ENCODE data around the gene ZNF76.

Gene ZNF76

GRCh38 chr6:35259194-35259947, at the start of gene ZNF76:
Gene ZNF76 (plus strand): TSS chr6:35259735. CDS start chr6:35281152, 21,417 bp downstream.
- peak; percentile 99 for DNase-seq (ENCODE audit: low spot score)

- DNase-seq (ENCODE audit: low spot score): peak; percentile 55
These were observed 46.2 kb upstream of the ZNF76 start for GRCh38 chr6:35213298-35213791.

- DNase-seq (ENCODE audit: low spot score): peak; percentile 87
These were observed 45.4 kb upstream of the ZNF76 start, which contains the start of gene SCUBE3 for GRCh38 chr6:35213824-35214756. Gene SCUBE3 (plus strand): TSS chr6:35213956. CDS start chr6:35214419, 463 bp downstream.

- no peak for DNase-seq (ENCODE audit: low spot score)
These were observed 44.5 kb upstream of the ZNF76 start for GRCh38 chr6:35214869-35215664.

GRCh38 chr6:35215665-35216411, 43.7 kb upstream of the ZNF76 start:
- no peak for DNase-seq (ENCODE audit: low spot score)

DNA sequence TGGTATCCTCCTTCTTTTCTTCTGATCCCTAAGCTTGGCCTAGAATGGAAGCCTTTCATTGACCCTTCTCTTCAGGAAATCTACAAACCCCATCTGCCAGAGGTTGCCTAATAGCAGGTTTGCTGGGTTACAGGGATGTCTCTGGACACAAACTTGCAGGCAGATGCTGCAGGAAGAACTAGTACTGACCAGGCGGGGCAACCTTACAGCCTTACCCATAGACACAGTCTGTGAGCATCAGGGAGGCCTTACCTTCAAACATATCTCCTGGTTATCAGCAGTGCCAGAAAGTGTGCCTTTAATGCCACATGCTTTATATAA, 43.2 kb upstream of the ZNF76 start:
- DNase-seq (ENCODE audit: low spot score): no peak

- no peak for DNase-seq (ENCODE audit: low spot score)
These were observed 42.4 kb upstream of the ZNF76 start for GRCh38 chr6:35216851-35217811.

GRCh38 chr6:35218021-35218420, 41.5 kb upstream of the ZNF76 start:
- DNase-seq (ENCODE audit: low spot score): no peak

- DNase-seq (ENCODE audit: low spot score): no peak
These were observed 41.1 kb upstream of the ZNF76 start for GRCh38 chr6:35218456-35218855.

GRCh38 chr6:35219683-35220326, 39.7 kb upstream of the ZNF76 start:
- DNase-seq (ENCODE audit: low spot score): no peak

- no peak for DNase-seq (ENCODE audit: low spot score)
These were observed 38.8 kb upstream of the ZNF76 start for GRCh38 chr6:35220711-35221110.

GRCh38 chr6:35223396-35223795, 36.1 kb upstream of the ZNF76 start:
- no peak for DNase-seq (ENCODE audit: low spot score)

DNA sequence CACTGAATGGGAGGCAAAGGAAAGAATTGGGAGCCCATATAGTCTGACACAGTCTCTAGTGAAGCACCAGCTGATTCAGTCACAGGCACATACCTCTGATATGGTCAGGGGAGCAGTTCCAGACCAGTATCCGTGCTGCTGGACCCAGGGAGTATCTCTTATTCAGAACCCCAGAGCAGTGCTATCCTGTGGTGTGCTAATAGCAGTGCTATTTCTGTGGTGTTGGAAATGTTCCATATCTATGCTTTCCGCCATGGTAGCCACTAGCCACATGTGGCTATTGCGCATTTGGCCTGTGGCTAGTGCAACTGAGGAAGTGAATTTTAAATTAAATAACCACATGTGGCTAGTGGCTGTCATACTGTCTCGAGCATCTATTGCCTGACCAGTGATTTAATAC, 34.8 kb upstream of the ZNF76 start:
- no peak for DNase-seq (ENCODE audit: low spot score)

DNA sequence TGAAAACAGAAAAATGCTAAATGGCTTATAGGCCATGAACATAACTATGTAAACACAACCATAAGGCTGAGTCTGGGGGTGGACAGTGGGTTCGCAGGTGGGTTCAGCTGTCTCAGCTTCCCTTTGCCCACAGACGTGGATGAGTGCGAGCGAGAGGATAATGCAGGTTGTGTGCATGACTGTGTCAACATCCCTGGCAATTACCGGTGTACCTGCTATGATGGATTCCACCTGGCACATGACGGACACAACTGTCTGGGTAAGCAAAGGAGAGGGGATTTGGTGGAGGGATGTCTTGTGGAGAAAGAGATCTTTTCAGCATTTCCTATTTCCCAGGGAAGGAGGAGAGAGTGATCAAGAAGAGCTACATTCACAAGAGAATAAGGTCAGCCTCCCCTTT, 31.1 kb upstream of the ZNF76 start:
- DNase-seq (ENCODE audit: low spot score): no peak

DNA sequence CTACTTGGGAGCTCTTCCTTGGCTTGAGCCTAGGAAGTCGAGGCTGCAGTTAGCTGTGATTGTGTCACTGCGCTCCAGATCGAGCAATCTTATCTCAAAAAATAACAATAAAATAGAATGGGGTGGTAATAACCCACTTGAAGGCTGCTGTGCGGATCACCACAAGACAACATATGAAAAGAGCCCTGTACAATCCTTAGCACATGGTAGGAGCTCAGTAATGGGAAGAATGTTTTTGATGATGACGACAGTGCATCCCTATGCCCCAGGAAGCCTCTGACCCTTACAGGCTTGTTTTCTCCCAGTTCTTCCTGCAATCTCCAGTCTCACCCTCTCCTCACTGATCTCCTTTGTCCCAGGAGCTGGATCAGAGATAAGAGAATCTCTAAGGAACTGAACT, 30.2 kb upstream of the ZNF76 start:
- no peak for DNase-seq (ENCODE audit: low spot score)

DNA sequence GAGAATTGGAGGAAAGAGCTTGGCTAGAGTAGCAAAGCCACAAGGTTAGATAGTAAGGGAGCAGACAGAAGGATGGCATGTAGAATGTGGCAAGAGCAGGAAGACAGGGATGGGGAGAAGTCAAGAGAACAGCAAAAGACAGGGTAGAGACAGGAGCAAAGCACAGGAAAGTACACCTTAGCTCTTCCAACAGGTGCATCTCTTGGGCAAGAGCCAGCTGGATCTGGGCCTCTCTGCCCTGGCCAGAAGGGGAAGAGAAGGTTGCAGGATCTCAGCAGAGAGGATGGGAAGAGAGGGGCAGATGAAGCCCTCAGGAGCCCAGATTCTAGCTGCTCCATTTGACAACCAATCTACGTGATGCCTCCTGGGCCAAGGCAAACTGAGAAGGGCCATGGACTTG, 29.0 kb upstream of the ZNF76 start:
- DNase-seq (ENCODE audit: low spot score): no peak

GRCh38 chr6:35230950-35231349, 28.6 kb upstream of the ZNF76 start:
- no peak for DNase-seq (ENCODE audit: low spot score)

GRCh38 chr6:35231563-35231962, 28.0 kb upstream of the ZNF76 start:
- no peak for DNase-seq (ENCODE audit: low spot score)

DNA sequence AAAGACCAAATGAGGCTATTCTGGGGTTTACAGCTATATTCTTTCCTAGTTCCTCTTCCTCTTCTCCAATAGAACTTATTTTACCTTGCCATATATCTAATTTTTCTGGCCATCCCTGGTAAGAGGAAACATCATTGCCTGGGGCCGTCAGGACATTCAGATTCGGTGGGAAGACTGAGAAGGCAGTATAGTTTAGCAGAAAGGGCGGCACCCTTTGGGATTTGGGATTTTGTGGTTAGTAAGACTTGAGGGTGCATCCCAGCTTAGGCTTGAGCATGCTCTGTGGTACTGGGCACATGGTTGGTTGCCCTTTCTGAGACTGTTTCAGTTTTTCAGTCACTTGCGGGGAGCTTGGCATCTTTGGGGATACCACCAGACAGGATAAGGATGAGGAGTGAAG, 24.6 kb upstream of the ZNF76 start:
- no peak for DNase-seq (ENCODE audit: low spot score)

- no peak for DNase-seq (ENCODE audit: low spot score)
These were observed 23.3 kb upstream of the ZNF76 start for GRCh38 chr6:35236223-35236622.
